SJCRH30 (cell line): ENCODE results near the gene CHIT1. TPM values are rescaled to one million over a fixed set of nuclear protein-coding genes. Genes with fewer than 3 reads are reported as not detected.

Source experiments
- DNase-seq, 2 experiments: peaks; one replicate each; pipeline ENCODE4 v3.0.0-alpha.2; 2015 to 2020
- H3K27ac ChIP-seq: fragments of 250-450 bp; sonication (Bioruptor Pico); 2 replicates; pipeline ENCODE4 v1.5.1; 2020; ENCODE audit warnings: mild to moderate bottlenecking, moderate library complexity
- H3K27me3 ChIP-seq: fragments of 250-450 bp; sonication (Bioruptor Pico); 2 replicates; pipeline ENCODE4 v1.5.1; 2020; ENCODE audit warnings: mild to moderate bottlenecking, moderate library complexity
- H3K36me3 ChIP-seq: fragments of 250-450 bp; sonication (Bioruptor Pico); 2 replicates; pipeline ENCODE4 v1.5.1; 2020; ENCODE audit warnings: mild to moderate bottlenecking, moderate library complexity
- H3K4me1 ChIP-seq: fragments of 250-450 bp; sonication (Bioruptor Pico); 2 replicates; pipeline ENCODE4 v1.5.1; 2020; ENCODE audit warnings: mild to moderate bottlenecking, moderate library complexity
- H3K4me3 ChIP-seq: fragments of 250-450 bp; sonication (Bioruptor Pico); 2 replicates; pipeline ENCODE4 v1.5.1; 2020; ENCODE audit warnings: mild to moderate bottlenecking, moderate library complexity
- H3K9me3 ChIP-seq: fragments of 250-450 bp; sonication (Bioruptor Pico); replicated peaks from 2 replicates; pipeline ENCODE4 v1.5.1; 2020; ENCODE audit warnings: mild to moderate bottlenecking, moderate library complexity
- total RNA-seq: library from RNA; depleted of rRNA; stranded (reverse); fragments of >200 nt; shearing (Covaris generic); gene quantifications from 2 replicates; pipeline ENCODE4 v1.2.3, GENCODE V29; 2014

Gene CHIT1
- total RNA-seq, 1 experiment from 2014 or later, result 0.08 TPM

DNA sequence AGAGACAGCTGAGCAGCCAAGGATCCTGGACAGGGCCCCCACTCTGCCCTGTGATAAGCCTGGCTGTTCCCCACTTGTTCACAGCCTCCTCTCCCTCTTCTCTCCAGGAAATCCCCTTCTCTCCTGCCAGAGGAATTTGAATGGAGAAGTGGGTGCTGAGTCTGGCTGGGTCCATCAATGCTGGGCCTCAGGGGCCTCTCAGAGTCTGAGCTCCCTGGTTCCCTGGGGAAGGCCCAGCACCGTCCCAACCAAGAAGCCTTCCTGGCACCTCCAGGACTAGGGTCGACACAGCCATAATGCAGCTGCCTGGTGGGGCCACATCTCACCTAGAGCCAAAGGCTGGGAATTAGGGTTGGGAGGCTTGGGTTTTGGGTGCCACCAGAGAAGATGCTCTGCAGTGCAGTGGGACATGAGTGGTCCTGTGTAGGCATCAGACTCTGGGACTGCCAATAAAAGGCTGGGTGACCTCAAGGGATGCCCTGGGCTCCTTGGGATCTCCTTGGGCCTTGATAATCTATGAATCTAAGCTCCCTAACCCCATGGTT lies 56.4 kb downstream of the CHIT1 start:
- no peaks in the 10 kb centered on the region for H3K9me3 ChIP-seq
- H3K27ac ChIP-seq, result peak overlapping the region; percentile 82
- DNase-seq, result no peak
- H3K27me3 ChIP-seq, result no peaks in the 10 kb centered on the region
- H3K4me1 ChIP-seq, result peaks cover 64% of the 10 kb centered on the region
- no peak overlapping the region for H3K4me3 ChIP-seq
- H3K36me3 ChIP-seq, result peaks cover 11% of the 10 kb centered on the region

DNA sequence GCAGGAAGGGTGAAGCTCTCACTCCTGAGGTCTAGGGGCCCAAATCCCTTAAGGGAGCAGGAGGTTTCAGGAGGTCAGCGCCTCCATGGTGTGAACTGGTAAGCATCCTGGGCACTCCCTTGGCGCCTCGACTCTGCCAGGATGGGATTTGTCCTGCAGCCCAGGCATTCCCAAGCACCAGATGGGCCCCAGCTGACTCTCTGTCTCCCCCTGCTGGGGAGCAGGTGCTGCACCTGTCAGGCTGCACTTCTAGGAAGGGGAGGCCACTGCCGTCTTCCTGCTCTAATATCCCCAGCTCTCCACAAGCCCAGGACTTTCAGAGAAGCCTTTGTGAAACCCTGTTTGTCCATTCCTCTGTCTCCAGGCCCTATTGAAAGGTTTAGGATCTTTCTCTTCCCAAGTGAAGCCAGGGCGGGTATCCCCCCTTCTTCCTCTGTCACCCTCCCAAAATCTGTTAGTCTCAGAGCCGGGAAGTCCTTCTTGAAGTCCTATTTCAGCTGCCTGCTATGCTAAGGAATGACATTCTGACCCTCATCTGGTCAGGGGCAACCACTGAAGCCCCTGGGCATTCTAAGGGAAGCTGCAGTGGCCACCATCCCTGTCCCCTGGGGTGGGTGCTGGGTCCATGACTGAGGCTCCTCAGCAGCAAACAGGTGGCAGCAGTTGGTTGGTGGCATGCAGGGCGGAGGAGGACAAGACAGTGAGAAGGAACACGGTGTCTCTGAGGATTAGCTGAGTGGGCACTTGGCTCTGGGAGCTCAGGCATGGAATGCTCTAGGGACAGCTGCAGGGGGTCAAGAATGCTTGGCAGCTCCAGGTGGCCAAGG lies 57.1 kb downstream of the CHIT1 start:
- Histone ChIP-seq H3K36me3 (peaks cover 15% of the 10 kb centered on the region), H3K27ac (peak overlapping the region; percentile 82), H3K27me3 (no peaks in the 10 kb centered on the region), H3K4me1 (peaks cover 57% of the 10 kb centered on the region), H3K4me3 (no peak overlapping the region), H3K9me3 (no peaks in the 10 kb centered on the region)
- peak; percentile 91 to 94 for DNase-seq

DNA sequence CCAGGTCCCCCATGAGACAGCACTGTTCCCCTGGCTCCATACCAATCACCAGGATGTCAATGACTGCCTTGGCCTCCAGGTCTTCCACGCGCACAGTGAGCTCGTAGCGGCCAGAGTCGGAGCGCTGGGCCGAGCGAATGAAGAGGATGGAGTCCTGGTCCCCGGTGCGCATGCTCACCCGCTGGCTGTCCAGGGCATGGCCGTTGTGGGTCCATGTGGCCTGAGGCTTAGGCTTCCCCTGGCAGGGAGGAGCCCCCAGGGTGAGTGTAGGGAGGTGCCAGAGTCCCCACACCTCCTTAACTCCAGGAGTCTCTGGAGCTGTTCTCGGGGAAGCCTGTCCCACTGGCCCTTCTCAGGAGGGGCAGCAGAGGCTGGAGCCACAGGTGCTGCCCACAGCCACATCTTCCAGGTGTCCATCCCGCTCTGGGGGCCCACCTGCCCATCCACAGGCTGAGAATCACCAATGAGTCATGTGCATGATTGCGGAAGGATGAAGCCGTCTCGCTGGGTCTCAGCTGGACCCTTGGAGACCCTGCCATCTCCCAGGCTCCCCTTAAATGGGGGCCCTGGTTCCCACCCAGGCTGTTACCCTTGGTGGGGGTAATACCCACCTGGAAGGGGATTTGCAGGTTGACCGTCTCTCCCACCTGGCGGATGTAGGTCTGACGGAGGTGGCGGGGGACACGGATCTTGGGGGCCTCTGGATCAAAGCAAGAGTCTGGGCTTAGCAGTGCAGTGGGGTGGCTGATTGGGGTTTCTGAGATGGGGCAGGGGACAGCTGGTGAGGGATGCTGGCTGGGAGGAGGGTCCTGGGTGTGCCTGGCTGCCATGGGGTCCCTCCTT lies 57.9 kb downstream of the CHIT1 start:
- no peak for DNase-seq
- H3K27ac ChIP-seq, result no peak overlapping the region
- H3K4me3 ChIP-seq, result no peak overlapping the region
- H3K27me3 ChIP-seq, result no peaks in the 10 kb centered on the region
- no peaks in the 10 kb centered on the region for H3K9me3 ChIP-seq
- peaks cover 18% of the 10 kb centered on the region for H3K36me3 ChIP-seq
- peaks cover 49% of the 10 kb centered on the region for H3K4me1 ChIP-seq

DNA sequence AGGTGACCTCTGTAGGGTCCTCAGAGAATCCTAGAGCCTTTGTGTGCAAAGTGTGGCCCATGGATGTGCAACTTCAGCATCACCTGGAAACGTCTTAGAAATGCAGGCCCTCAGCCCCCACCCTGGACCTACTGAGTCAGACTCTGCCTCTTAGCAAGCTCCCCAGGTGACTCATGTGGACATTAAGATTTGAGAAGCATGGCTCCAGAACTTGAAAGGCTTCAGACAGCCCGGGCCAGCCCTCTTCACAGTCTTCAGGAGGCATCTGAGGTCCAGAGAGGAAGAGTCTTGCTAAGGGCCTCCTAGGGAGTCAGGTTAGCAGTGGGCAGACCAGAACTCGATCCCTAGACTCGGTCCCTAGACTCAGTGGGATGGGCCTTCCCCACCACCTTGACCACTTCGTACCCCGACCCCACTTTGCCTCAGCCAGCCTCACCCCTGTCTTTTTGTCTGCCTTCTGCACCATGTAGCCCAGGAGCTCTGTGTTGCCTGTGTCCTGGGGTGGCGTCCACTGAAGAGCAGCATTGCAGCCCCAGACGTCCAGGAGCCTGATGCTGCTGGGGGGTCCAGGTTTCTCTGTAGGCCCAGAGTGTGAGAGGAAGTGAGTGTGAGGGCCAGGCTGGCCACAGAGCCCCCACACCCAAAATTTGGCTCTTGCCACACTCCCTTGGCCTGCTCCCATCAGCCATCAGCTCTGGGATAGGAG lies 58.7 kb downstream of the CHIT1 start:
- Histone ChIP-seq H3K4me1 (peaks cover 41% of the 10 kb centered on the region), H3K4me3 (no peak overlapping the region), H3K9me3 (no peaks in the 10 kb centered on the region), H3K27ac (no peak overlapping the region), H3K36me3 (peaks cover 26% of the 10 kb centered on the region), H3K27me3 (no peaks in the 10 kb centered on the region)
- no peak for DNase-seq

DNA sequence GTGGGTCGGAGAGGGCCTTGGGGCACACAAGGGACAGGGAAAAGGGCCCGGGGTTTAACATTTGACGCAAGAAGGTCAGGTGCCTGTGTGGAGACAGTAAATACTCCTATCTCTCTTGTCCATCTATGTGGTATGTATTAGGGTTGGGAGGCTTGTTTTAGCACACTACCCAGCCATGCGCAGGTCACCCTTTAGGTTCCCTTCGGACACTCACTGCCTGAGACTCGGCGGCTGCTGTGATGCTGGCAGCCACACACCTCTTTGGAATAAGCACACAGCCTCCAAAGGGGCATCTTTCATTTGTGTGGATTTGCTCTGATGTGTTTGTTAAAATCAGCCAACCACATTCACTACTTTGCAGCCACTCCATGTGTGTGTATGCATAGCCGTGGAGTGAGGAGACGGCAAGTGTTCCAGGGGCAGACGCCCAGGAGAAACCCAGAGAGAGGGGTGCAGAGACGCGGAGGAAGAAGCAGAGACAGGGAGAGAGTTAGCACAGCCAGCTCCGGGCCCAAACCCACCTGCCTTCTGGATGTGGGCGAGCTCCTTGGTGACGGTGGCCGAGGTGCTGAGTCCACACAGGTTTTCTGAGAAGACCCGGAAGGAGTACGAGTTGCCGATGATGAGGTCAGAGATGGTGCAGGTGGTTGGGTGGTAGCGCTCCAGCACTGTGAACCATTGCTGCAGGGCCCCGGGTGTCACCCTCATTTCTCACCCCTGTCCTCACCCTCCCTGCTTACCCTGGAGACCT lies 59.5 kb downstream of the CHIT1 start:
- H3K4me1 ChIP-seq, result peaks cover 33% of the 10 kb centered on the region
- no peak overlapping the region for H3K27ac ChIP-seq
- no peaks in the 10 kb centered on the region for H3K9me3 ChIP-seq
- no peak overlapping the region for H3K4me3 ChIP-seq
- DNase-seq, result no peak
- H3K36me3 ChIP-seq, result peaks cover 35% of the 10 kb centered on the region
- no peaks in the 10 kb centered on the region for H3K27me3 ChIP-seq

DNA sequence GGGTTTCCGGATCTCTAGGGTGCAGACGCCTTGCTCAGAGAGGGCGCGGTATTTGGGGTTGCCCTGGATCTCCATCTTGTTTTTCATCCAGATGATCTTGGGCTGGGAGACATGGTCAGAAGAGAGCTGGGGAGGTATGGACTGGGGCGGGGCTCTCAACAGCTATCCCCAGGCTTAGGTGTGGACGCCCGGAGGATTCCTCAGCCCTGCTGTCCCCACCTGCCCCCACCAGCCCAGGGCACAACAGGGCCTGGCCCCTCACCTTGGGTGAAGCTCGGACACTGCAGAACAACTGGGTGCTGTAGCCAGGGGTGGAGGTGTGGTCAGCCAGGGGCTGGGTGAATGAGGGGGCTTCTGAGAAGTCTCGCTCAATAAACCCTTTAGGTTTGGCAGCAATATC lies 60.5 kb downstream of the CHIT1 start:
- Histone ChIP-seq H3K27ac (no peak overlapping the region), H3K4me1 (peaks cover 23% of the 10 kb centered on the region), H3K36me3 (peaks cover 43% of the 10 kb centered on the region), H3K27me3 (no peaks in the 10 kb centered on the region), H3K4me3 (no peak overlapping the region), H3K9me3 (no peaks in the 10 kb centered on the region)
- no peak for DNase-seq

DNA sequence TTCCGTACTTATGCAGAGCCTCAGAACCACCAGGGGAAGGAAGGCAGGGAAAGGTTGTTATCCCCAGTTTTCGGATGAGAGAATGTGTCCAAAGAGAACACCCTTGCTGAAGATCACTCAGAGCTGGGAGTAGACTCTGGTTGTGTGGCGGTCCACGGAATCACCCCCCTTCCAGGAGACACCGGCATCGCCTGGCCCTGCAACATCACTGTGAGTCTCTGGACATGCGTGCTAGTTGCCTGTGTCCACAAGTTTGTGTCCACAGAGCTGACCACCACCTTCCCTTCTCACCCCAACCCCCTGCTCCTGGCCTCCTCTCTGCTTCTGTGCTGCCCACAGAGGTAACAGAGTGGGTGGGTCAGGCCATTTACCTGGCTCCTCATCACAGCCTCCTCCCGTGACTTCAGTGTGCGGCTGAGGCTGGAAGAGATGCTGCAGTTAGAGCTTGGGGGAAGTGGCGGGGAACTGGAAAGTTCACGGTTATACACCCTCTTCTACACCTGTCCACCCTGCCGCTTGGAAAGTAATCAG lies 61.2 kb downstream of the CHIT1 start:
- peaks cover 43% of the 10 kb centered on the region for H3K36me3 ChIP-seq
- H3K27ac ChIP-seq, result no peak overlapping the region
- DNase-seq, result no peak
- no peaks in the 10 kb centered on the region for H3K9me3 ChIP-seq
- no peak overlapping the region for H3K4me3 ChIP-seq
- no peaks in the 10 kb centered on the region for H3K27me3 ChIP-seq
- H3K4me1 ChIP-seq, result peaks cover 16% of the 10 kb centered on the region

DNA sequence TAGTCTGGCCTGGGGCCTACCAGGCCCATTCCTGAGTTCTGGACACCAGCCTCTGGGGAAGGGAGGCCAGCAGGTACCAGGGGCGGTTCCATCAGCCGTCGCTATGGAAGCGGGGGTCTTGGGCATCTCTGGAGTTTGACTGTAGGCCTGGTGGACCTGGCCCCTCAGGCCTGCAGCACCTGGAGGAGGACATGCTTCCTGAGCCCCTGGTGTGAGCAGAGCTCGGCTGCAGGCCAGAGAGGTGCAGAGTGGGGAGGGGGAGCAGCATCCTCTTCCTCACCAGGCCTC lies 61.6 kb downstream of the CHIT1 start:
- H3K4me3 ChIP-seq, result no peak overlapping the region
- H3K36me3 ChIP-seq, result peaks cover 43% of the 10 kb centered on the region
- DNase-seq, result no peak
- no peaks in the 10 kb centered on the region for H3K9me3 ChIP-seq
- no peaks in the 10 kb centered on the region for H3K27me3 ChIP-seq
- H3K4me1 ChIP-seq, result peaks cover 12% of the 10 kb centered on the region
- H3K27ac ChIP-seq, result no peak overlapping the region

DNA sequence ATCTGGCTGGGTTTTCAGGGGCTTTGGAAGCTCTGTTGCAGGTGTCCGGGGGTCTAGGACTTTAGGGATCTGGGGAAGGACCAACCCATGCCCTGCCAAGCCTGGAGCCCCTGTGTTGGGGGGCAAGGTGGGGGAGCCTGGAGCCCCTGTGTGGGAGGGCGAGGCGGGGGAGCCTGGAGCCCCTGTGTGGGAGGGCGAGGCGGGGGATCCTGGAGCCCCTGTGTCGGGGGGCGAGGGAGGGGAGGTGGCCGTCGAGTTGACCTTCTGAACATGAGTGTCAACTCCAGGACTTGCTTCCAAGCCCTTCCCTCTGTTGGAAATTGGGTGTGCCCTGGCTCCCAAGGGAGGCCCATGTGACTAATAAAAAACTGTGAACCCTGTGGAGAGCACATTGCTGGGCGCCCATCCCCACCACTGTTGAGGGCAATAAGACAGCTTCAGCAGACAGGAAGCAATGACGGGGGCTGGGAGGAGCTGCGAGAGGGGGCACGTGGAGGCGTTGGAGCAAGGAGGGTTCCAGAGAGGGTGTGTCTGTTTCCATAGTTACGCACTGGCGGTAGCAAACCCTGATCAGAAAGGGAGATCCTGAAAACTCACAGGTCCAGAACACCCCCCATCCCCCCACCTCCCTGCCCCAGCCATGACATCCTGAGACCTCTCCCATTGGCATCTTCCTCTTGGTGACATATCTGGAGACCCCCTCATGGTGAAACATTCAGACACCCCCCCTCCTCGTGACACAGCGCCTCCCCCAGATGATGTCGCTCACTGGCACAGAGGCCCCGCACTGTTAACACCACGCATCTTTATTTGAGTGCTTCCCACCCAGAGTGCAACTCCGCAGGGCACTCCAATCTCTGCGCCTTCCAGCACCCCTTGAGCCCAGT lies 62.2 kb downstream of the CHIT1 start:
- Histone ChIP-seq H3K4me1 (peaks cover 6% of the 10 kb centered on the region; the same call in 1 of the 2 replicates), H3K4me3 (no peak overlapping the region), H3K9me3 (no peaks in the 10 kb centered on the region), H3K27me3 (no peaks in the 10 kb centered on the region), H3K36me3 (peaks cover 43% of the 10 kb centered on the region), H3K27ac (no peak overlapping the region)
- no peak for DNase-seq

DNA sequence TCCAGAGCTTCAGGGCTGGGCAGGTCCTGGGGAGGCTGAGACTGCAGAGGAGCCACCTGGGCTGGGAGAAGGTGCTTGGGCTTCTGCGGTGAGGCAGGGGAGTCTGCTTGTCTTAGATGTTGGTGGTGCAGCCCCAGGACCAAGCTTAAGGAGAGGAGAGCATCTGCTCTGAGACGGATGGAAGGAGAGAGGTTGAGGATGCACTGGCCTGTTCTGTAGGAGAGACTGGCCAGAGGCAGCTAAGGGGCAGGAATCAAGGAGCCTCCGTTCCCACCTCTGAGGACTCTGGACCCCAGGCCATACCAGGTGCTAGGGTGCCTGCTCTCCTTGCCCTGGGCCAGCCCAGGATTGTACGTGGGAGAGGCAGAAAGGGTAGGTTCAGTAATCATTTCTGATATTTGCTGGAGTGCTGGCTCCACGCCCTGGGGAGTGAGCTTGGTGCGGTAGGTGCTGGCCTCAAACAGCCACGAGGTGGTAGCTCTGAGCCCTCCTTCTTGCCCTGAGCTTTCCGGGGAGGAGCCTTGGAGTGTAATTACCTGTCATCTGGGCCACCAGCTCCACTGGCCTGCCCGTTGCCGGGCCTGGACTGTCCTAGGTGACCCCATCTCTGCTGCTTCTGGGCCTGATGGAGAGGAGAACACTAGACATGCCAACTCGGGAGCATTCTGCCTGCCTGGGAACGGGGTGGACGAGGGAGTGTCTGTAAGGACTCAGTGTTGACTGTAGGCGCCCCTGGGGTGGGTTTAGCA lies 63.1 kb downstream of the CHIT1 start:
- Histone ChIP-seq H3K27ac (no peak overlapping the region), H3K4me1 (no peaks in the 10 kb centered on the region), H3K4me3 (no peak overlapping the region), H3K27me3 (no peaks in the 10 kb centered on the region), H3K9me3 (no peaks in the 10 kb centered on the region), H3K36me3 (peaks cover 46% of the 10 kb centered on the region)
- DNase-seq, result no peak
